K562 (cell line): ENCODE measurements around the gene LENG8. TPM values are rescaled to one million over a fixed set of nuclear protein-coding genes. Genes with fewer than 3 reads are reported as not detected.

Source experiments
- FOXP1 ChIP-seq: sonication (generic); formaldehyde crosslinking; IDR thresholded peaks from 2 replicates; pipeline ENCODE4 v1.8.0; 2022; ENCODE audit warnings: mild to moderate bottlenecking, missing genetic modification reagents
- IRF2 ChIP-seq: sonication (generic); formaldehyde crosslinking; IDR thresholded peaks from 2 replicates; pipeline ENCODE4 v1.8.1; 2022; ENCODE audit warnings: mild to moderate bottlenecking, missing genetic modification reagents
- NFRKB ChIP-seq: fragments of 450-650 bp; IDR thresholded peaks from 2 replicates; pipeline ENCODE4 v1.6.1; 2016; ENCODE audit warnings: low read depth
- NR2F6 ChIP-seq: fragments of 450-650 bp; formaldehyde crosslinking; IDR thresholded peaks from 2 replicates; pipeline ENCODE4 v1.4.0; 2020; ENCODE audit warnings: mild to moderate bottlenecking
- SP2 ChIP-seq: IDR thresholded peaks from 2 replicates; pipeline ENCODE4 v1.6.1; 2011; ENCODE audit warnings: mild to moderate bottlenecking, low read depth, low read length, moderate library complexity; ENCODE audit not compliant: poor library complexity, severe bottlenecking; ENCODE audit errors: extremely low read depth
- STAG1 ChIP-seq: sonication (generic); formaldehyde crosslinking; IDR thresholded peaks from 2 replicates; pipeline ENCODE4 v1.5.0; 2020; ENCODE audit warnings: missing genetic modification reagents, borderline replicate concordance
- STAT5A ChIP-seq: IDR thresholded peaks from 2 replicates; pipeline ENCODE4 v1.6.1; 2012; ENCODE audit warnings: low read length, inconsistent platforms, borderline replicate concordance
- TCFL5 ChIP-seq: fragments of 250-450 bp; sonication (Bioruptor Pico); conservative IDR thresholded peaks from 2 replicates; pipeline ENCODE4 v1.6.1; 2021; ENCODE audit warnings: mild to moderate bottlenecking, moderate library complexity, matching md5 sums
- YBX1 ChIP-seq: fragments of 450-650 bp; IDR thresholded peaks from 2 replicates; pipeline ENCODE4 v1.7.1; 2016; ENCODE audit warnings: mild to moderate bottlenecking
- ZNF212 ChIP-seq: fragments of 450-650 bp; formaldehyde crosslinking; IDR thresholded peaks from 2 replicates; pipeline ENCODE4 v1.4.0; 2020; ENCODE audit warnings: mild to moderate bottlenecking
- ZNF408 ChIP-seq: fragments of 250-450 bp; sonication (Bioruptor Pico); IDR thresholded peaks from 2 replicates; pipeline ENCODE4 v1.4.0; 2020; ENCODE audit warnings: low read depth, mild to moderate bottlenecking, moderate library complexity
- polyA plus RNA-seq, 8 experiments: library from polyadenylated mRNA; depleted of rRNA in 4 of 8; stranded (reverse) in 5 of 8; unstranded in 3 of 8; fragments of >200 nt; fragmentation: Nextera tagmentation in 2 of 8; fragmentation: Illumina TruSeq in 1 of 8; extraction: Ambion mirVana in 2 of 8; extraction: Trizol in 1 of 8; gene quantifications; 2 replicates each; pipeline versions ENCODE4 v1.2.1 to v1.2.3, GENCODE V29; 2011 to 2014; ENCODE audit warnings: inconsistent platforms in 1 of 8, missing spikeins in 1 of 8
- total RNA-seq, 7 experiments: library from RNA; depleted of rRNA in 6 of 7; stranded (reverse); fragments of >200 nt in 6 of 7; fragmentation: Illumina TruSeq in 2 of 7; extraction: Trizol in 2 of 7; gene quantifications; 2 replicates each; pipeline versions ENCODE4 v1.2.1 to v1.2.3, GENCODE V29; 2011 to 2021; ENCODE audit warnings: low replicate concordance in 1 of 7
- TF ChIP-seq, protein P1 (sequence below): IDR thresholded peaks from 2 replicates; pipeline ENCODE4 v1.6.1; 2011; ENCODE audit not compliant: insufficient read length; ENCODE audit errors: extremely low read depth
- TF ChIP-seq, protein P2 (sequence below): fragments of 450-650 bp; IDR thresholded peaks from 2 replicates; pipeline ENCODE4 v1.6.1; 2016; ENCODE audit warnings: borderline replicate concordance
- TF ChIP-seq, protein P3 (sequence below), 2 experiments: fragments of 150-350 bp in 1 of 2; IDR thresholded peaks; 2 replicates each; pipeline ENCODE4 v1.6.1; 2012 to 2016; ENCODE audit warnings: low read depth in 2 of 2, low read length in 2 of 2, mild to moderate bottlenecking in 1 of 2, moderate library complexity in 1 of 2
- TF ChIP-seq, protein P4 (sequence below): fragments of 450-650 bp; formaldehyde crosslinking; IDR thresholded peaks from 2 replicates; pipeline ENCODE4 v1.4.0; 2020; ENCODE audit warnings: mild to moderate bottlenecking, moderate library complexity
- TF ChIP-seq, protein P5 (sequence below): fragments of 150-350 bp; IDR thresholded peaks from 2 replicates; pipeline ENCODE4 v1.6.1; 2014; ENCODE audit warnings: low read depth, mild to moderate bottlenecking, low read length, borderline replicate concordance

The LENG8 gene
- total and polyA plus RNA-seq, 9 of the 15 experiments (the other 6 are each of a cell fraction or from before 2014, with no cell fraction given) = 0.74 to 146 (median 28.1) TPM

DNA sequence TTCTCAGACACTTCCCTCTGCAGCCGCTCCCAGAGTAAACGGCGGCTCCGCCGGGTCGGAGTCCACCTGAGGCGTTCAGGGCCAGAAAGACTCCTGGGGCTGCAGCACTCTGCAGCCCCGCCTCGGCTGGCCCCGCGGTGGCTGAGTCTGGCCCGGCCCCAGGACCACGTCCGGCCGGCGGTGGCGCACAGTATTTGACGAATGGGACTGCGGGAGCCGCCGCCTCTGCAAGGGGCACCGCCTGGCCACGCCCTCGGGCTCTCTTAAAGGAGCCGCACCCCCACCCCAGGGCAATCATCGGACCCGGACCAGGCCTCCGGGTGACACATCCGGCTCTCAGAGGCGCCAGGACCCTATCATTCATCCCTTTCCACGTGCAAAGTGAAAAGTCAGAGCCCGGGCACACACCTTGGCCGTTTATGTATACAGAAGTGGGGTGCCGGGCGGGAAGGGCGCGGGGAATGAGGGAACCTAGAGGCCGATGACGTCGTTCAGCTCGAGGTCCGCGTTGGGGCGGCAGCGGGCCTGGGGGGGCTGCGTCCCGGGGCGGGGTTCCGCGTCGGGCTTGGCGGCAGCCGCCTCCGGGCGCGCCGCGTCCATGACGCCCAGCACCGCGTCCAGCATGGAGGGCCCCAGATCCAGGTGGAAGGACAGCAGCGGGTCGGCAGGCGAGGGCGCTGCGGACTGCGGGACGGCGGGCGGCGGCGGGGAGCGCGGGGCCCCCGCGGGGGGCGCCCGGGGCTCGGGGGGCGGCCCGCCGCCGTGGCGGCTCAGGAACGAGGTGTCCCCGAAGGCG lies 15.8 kb downstream of the LENG8 start (continued):
- TF ChIP-seq, protein P1, sequence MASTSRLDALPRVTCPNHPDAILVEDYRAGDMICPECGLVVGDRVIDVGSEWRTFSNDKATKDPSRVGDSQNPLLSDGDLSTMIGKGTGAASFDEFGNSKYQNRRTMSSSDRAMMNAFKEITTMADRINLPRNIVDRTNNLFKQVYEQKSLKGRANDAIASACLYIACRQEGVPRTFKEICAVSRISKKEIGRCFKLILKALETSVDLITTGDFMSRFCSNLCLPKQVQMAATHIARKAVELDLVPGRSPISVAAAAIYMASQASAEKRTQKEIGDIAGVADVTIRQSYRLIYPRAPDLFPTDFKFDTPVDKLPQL = no peak
- no peak for TF ChIP-seq IRF2 (CRISPR knock-in tag)
- TF ChIP-seq, protein P2, sequence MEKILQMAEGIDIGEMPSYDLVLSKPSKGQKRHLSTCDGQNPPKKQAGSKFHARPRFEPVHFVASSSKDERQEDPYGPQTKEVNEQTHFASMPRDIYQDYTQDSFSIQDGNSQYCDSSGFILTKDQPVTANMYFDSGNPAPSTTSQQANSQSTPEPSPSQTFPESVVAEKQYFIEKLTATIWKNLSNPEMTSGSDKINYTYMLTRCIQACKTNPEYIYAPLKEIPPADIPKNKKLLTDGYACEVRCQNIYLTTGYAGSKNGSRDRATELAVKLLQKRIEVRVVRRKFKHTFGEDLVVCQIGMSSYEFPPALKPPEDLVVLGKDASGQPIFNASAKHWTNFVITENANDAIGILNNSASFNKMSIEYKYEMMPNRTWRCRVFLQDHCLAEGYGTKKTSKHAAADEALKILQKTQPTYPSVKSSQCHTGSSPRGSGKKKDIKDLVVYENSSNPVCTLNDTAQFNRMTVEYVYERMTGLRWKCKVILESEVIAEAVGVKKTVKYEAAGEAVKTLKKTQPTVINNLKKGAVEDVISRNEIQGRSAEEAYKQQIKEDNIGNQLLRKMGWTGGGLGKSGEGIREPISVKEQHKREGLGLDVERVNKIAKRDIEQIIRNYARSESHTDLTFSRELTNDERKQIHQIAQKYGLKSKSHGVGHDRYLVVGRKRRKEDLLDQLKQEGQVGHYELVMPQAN = peak; percentile 79; the same call in 1 of the 2 replicates
- TF ChIP-seq FOXP1 = peak; percentile 56; the same call in 1 of the 2 replicates
- no peak for TF ChIP-seq TCFL5
- TF ChIP-seq STAG1 (CRISPR knock-in tag) = no peak
- no peak for TF ChIP-seq NFRKB
- TF ChIP-seq, protein P3, sequence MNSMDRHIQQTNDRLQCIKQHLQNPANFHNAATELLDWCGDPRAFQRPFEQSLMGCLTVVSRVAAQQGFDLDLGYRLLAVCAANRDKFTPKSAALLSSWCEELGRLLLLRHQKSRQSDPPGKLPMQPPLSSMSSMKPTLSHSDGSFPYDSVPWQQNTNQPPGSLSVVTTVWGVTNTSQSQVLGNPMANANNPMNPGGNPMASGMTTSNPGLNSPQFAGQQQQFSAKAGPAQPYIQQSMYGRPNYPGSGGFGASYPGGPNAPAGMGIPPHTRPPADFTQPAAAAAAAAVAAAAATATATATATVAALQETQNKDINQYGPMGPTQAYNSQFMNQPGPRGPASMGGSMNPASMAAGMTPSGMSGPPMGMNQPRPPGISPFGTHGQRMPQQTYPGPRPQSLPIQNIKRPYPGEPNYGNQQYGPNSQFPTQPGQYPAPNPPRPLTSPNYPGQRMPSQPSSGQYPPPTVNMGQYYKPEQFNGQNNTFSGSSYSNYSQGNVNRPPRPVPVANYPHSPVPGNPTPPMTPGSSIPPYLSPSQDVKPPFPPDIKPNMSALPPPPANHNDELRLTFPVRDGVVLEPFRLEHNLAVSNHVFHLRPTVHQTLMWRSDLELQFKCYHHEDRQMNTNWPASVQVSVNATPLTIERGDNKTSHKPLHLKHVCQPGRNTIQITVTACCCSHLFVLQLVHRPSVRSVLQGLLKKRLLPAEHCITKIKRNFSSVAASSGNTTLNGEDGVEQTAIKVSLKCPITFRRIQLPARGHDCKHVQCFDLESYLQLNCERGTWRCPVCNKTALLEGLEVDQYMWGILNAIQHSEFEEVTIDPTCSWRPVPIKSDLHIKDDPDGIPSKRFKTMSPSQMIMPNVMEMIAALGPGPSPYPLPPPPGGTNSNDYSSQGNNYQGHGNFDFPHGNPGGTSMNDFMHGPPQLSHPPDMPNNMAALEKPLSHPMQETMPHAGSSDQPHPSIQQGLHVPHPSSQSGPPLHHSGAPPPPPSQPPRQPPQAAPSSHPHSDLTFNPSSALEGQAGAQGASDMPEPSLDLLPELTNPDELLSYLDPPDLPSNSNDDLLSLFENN (IDR thresholded peaks at IDR 0.05; ENCODE audit: low read depth in 2 of 2, low read length in 2 of 2) = 0 out of 4 replicates have a peak, but pooled peaks of 1 of the 2 experiments have one; percentile 17
- TF ChIP-seq STAT5A = no peak
- no peak for TF ChIP-seq SP2
- TF ChIP-seq YBX1 = no peak
- TF ChIP-seq ZNF408 (CRISPR knock-in tag) = no peak
- no peak for TF ChIP-seq ZNF212 (CRISPR knock-in tag)
- TF ChIP-seq NR2F6 (CRISPR knock-in tag) = no peak
- TF ChIP-seq, protein P4, sequence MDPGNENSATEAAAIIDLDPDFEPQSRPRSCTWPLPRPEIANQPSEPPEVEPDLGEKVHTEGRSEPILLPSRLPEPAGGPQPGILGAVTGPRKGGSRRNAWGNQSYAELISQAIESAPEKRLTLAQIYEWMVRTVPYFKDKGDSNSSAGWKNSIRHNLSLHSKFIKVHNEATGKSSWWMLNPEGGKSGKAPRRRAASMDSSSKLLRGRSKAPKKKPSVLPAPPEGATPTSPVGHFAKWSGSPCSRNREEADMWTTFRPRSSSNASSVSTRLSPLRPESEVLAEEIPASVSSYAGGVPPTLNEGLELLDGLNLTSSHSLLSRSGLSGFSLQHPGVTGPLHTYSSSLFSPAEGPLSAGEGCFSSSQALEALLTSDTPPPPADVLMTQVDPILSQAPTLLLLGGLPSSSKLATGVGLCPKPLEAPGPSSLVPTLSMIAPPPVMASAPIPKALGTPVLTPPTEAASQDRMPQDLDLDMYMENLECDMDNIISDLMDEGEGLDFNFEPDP (CRISPR knock-in tag) = no peak
- TF ChIP-seq, protein P5, sequence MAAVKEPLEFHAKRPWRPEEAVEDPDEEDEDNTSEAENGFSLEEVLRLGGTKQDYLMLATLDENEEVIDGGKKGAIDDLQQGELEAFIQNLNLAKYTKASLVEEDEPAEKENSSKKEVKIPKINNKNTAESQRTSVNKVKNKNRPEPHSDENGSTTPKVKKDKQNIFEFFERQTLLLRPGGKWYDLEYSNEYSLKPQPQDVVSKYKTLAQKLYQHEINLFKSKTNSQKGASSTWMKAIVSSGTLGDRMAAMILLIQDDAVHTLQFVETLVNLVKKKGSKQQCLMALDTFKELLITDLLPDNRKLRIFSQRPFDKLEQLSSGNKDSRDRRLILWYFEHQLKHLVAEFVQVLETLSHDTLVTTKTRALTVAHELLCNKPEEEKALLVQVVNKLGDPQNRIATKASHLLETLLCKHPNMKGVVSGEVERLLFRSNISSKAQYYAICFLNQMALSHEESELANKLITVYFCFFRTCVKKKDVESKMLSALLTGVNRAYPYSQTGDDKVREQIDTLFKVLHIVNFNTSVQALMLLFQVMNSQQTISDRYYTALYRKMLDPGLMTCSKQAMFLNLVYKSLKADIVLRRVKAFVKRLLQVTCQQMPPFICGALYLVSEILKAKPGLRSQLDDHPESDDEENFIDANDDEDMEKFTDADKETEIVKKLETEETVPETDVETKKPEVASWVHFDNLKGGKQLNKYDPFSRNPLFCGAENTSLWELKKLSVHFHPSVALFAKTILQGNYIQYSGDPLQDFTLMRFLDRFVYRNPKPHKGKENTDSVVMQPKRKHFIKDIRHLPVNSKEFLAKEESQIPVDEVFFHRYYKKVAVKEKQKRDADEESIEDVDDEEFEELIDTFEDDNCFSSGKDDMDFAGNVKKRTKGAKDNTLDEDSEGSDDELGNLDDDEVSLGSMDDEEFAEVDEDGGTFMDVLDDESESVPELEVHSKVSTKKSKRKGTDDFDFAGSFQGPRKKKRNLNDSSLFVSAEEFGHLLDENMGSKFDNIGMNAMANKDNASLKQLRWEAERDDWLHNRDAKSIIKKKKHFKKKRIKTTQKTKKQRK = no peak
